Hematopoietic multipotent progenitor cell (in vitro differentiated cells): ENCODE results near the gene DNAJC5. TPM values are rescaled to one million over a fixed set of nuclear protein-coding genes. Genes with fewer than 3 reads are reported as not detected.

Source experiments
- DNase-seq, 3 donors: peaks; one replicate each; pipeline ENCODE4 v3.0.0-alpha.2; 2011 to 2015; ENCODE audit warnings: low read depth in 2 of 3, low spot score in 2 of 3
- small RNA-seq: library from RNA; depleted of rRNA; stranded (forward); fragments of <200 nt; gene quantifications from one replicate; pipeline ENCODE3, GENCODE V24; 2012
- total RNA-seq: library from RNA; depleted of rRNA; stranded (reverse); fragments of >200 nt; gene quantifications from one replicate; pipeline ENCODE4 v1.2.3, GENCODE V29; 2012

The DNAJC5 gene
- total RNA-seq, 1 donor: 38.5 TPM

GRCh38 chr20:63976980-63977738, 82.2 kb downstream of the DNAJC5 start:
- no peak for DNase-seq

GRCh38 chr20:63977739-63978276, 82.9 kb downstream of the DNAJC5 start:
- peak in 1 of 3 donors; percentile 32 for DNase-seq

DNA sequence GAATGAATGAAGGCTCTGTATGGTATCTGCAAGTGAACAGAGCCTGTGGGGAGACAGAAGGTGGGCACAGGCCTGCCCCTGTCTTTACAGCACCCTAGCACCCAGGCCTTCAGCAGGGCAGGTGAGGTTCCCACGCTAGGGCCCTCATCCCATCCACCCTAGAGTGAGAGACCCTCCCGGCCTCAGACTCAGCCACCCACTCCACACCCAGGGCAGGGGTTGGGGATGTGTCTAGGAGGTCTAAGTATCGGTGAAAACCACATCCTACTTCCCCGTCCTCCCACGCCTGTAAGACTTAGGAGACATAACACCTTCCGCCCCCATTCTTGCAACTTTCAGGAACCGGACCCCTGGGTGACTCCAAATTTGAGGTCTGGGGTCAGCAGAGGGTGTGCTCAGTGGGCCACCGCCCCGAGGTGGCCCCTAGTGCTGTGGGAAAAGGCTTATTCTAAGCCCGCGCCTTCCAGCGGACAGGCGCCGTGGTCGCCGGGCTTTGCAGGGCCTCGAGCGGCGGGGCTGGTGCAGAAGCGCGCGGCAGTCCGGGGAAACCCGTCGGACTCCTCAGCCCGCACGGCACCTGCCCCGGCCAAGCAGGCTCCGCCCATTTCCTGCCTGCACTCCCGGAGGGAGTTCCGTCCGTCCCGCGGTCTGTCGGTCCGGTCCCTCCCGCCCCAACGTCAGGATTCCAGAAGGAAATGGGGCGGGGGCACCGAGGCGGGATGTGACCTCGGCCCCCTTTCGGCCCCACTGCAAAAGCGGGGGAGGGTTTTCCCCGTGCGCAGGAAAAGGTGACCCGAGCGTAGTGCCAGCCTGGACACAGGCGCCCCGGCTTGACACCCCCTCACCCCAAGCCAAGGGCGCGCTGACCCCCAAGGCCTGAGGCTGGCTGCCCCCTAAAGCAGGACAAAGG, 83.6 kb downstream of the DNAJC5 start:
- DNase-seq: no peak

- no peak for DNase-seq
Measured at GRCh38 chr20:63979229-63979556, 84.3 kb downstream of the DNAJC5 start.

GRCh38 chr20:63979557-63980316, 84.8 kb downstream of the DNAJC5 start, which contains the start of gene SAMD10:
SAMD10 (minus strand) TSS chr20:63979642; CDS start chr20:63979467, 175 bp downstream.
- DNase-seq: peak in 2 of 3 donors; percentile 90 to 94

- DNase-seq: no peak
Measured at GRCh38 chr20:63980317-63980805, 85.4 kb downstream of the DNAJC5 start.

GRCh38 chr20:63980806-63981728, 86.1 kb downstream of the DNAJC5 start, which contains the start of gene PRPF6:
PRPF6 (plus strand) TSS chr20:63981132; CDS start chr20:63981246, 114 bp downstream.
- DNase-seq: peak; percentile 88 to 98 (median 96)

- DNase-seq: no peak
Measured at GRCh38 chr20:63982937-63983336, 88.0 kb downstream of the DNAJC5 start.

Small RNA genes lying within 50 kb of the gene (small RNA-seq; reads per million reads assigned to genes)
- gene MIR647 (not detected), gene MIR941-2 (not detected), gene MIR941-4 (not detected), gene MIR941-5 (not detected), gene RNU1-134P (1.2 reads per million, percentile 44 among the genes with 10 or more reads in this experiment)

Other genes with a start within 250 kb of the DNAJC5 start
- 97.2 TPM for gene STMN3, start 241.7 kb upstream of the DNAJC5 start, total RNA-seq
- gene RTEL1, start 236.8 kb upstream of the DNAJC5 start, total RNA-seq: 13.5 TPM
- 0.54 TPM for gene TNFRSF6B, start 198.5 kb upstream of the DNAJC5 start, total RNA-seq
- 52.0 TPM for gene ARFRP1, start 187.2 kb upstream of the DNAJC5 start, total RNA-seq
- 33.4 TPM for gene ZGPAT, start 187.1 kb upstream of the DNAJC5 start, total RNA-seq
- 15.6 TPM for gene LIME1, start 158.5 kb upstream of the DNAJC5 start, total RNA-seq
- 14.3 TPM for gene SLC2A4RG, start 155.3 kb upstream of the DNAJC5 start, total RNA-seq
- gene ZBTB46, start 63.9 kb upstream of the DNAJC5 start, total RNA-seq: 36.4 TPM
- gene ABHD16B, start 33.6 kb upstream of the DNAJC5 start, total RNA-seq: 0.27 TPM
- 47.7 TPM for gene TPD52L2, start 29.9 kb upstream of the DNAJC5 start, total RNA-seq
- 51.4 TPM for gene UCKL1, start 61.3 kb downstream of the DNAJC5 start, total RNA-seq
- gene ZNF512B, start 74.8 kb downstream of the DNAJC5 start, total RNA-seq: 24.8 TPM
- gene SAMD10, start 84.5 kb downstream of the DNAJC5 start, total RNA-seq: 27.7 TPM
- gene PRPF6, start 86.0 kb downstream of the DNAJC5 start, total RNA-seq: 116 TPM
- 3.0 TPM for gene C20orf204, start 141.1 kb downstream of the DNAJC5 start, total RNA-seq
- 0.54 TPM for gene SOX18, start 154.5 kb downstream of the DNAJC5 start, total RNA-seq
- 32.6 TPM for gene TCEA2, start 168.1 kb downstream of the DNAJC5 start, total RNA-seq
- 75.1 TPM for gene RGS19, start 184.4 kb downstream of the DNAJC5 start, total RNA-seq
- gene OPRL1, start 185.0 kb downstream of the DNAJC5 start, total RNA-seq: 10.5 TPM
- 5.7 TPM for gene LKAAEAR1, start 189.3 kb downstream of the DNAJC5 start, total RNA-seq
- gene NPBWR2, start 212.4 kb downstream of the DNAJC5 start, total RNA-seq: 0.27 TPM